ENCODE measurements around the gene ZNF764. TPM values are rescaled to one million over a fixed set of nuclear protein-coding genes. Genes with fewer than 3 reads are reported as not detected.
"Not testable (repeated sequence)": the region's sequence is repeated elsewhere in the genome, so short reads cannot be mapped to it uniquely, and the experiment has no call there.

The ZNF764 gene
- total RNA-seq, 1 donor from 2014 or later = 3.2 TPM

GRCh38 chr16:30527635-30528178, 30.5 kb downstream of the ZNF764 start:
- no peak for DNase-seq (ENCODE audit: low read depth in 2 of 2)

- DNase-seq (ENCODE audit: low read depth in 2 of 2) = peak; percentile 97 to 98
These were observed 31.1 kb downstream of the ZNF764 start for GRCh38 chr16:30526823-30527634.

DNA sequence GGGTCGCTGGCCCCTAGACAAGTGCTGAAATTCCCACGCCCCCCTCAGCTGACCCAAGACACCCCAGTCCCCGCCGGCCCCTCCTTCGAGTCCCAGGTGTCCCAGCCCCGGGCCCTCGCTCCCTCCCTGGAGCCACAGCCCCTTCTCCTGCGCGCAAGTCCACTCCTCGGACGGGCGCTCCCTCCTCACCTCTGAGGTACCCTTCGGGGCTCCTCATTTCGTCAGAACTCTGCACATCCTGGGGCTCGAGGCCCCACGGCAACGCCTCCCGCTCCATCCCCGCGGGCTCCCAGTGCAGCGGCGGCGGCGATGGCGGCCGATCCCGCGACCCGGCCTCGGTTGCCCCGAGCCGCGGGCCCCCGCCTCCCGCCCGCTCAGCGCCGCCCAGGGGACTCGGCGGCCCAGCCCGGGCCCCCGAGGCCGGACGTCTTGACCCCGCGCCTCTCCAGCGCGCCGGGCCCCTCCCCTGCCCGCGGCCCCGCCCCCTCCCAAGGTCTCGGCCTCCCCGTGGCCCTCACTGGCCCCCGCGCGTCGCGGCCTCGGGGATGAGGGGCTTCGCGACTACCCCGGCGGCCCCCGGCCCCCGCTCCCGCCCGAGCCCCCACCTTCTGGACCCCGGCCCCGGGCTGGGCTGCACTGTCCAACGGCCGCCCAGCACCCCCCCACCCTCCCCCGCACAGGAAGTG, 31.9 kb downstream of the ZNF764 start, which contains the start of gene ZNF768:
Gene ZNF768, minus strand, starts transcription at position 430 of the 686 bp plus-strand sequence. Its CDS starts 153 bp downstream, at position 277.
- DNase-seq (ENCODE audit: low read depth in 2 of 2) = peak; percentile 16 to 30

- no peak for DNase-seq (ENCODE audit: low read depth in 2 of 2)
These were observed 32.4 kb downstream of the ZNF764 start for GRCh38 chr16:30525844-30526136.

DNA sequence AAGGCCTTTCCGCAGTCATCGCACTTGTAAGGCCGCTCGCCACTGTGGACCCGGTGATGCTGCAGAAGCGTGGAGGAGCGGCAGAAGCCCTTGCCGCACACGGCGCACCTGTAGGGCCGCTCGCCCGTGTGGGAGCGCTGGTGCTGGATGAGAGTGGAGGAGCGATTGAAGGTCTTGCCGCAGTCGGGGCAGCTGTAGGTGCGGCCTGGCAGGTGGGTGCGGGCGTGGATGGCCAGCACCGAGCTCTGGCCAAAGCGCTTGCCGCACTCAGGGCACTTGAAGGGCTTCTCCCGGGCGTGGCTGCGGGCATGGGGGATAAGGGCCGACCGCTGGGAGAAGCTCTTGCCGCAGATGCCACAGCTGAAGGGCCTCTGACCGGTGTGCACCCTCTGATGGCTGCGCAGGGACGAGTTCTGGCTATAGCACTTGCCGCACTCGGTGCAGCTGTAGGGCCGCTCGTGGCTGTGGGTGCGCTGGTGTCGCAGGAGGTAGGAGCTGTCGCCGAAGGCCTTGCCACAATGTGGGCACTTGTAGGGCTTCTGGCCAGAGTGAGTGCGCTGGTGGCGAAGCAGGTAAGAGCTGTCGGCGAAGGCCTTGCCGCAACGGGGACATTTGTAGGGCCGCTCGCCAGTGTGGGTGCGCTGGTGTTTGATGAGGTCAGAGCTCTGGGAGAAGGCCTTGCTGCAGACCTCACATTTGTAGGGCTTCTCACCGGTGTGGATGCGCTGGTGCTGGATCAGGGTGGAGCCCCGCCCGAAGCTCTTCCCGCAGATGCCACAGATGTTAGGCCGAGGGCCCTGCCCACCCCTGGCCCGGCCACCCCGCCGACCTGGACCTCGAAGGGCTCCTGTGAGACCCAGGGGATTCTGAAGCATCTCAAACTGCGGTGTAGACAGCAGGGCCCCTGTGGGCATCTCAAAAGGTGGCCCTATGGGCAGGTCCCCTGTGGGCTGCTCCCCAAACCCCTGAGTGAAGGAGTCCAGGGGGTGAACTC, 33.3 kb downstream of the ZNF764 start:
- no peak for DNase-seq (ENCODE audit: low read depth in 2 of 2)

GRCh38 chr16:30523768-30524574, 34.2 kb downstream of the ZNF764 start:
- DNase-seq (ENCODE audit: low read depth in 2 of 2) = no peak

- DNase-seq (ENCODE audit: low read depth in 2 of 2) = not testable (repeated sequence)
These were observed 35.3 kb downstream of the ZNF764 start for GRCh38 chr16:30522702-30523463.

DNA sequence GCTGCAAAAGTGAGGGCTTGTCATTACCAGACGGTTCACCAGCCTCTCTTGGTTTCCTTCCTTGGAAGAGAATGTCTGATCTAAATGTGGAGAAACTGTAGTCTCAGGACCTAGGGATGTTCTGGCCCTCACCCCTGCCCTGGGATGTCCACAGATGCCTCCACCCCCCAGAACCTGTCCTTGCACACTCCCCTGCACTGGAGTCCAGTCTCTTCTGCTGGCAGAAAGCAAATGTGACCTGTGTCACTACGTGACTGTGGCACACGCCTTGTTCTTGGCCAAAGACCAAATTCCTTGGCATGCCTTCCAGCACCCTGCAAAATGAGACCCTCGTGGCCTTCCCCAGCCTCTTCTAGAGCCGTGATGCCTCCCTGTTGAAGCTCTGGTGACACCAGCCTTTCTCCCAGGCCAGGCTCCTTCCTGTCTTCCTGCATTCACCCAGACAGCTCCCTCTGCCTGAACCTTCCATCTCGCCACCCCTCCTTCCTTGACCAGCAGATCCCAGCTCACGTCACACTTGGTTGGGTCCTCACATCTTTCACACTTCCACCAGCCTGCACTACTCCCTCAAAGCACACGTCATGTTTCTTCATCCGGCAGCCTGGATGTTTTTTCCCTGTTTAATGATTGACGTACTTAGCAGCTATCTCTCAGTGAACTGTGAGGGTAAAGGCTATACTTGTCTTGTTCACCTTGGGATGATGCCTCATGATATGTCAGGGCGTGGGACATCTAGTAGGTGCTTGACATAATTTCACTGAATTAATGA, 36.1 kb downstream of the ZNF764 start:
- no peak for DNase-seq (ENCODE audit: low read depth in 2 of 2)

- no peak for DNase-seq (ENCODE audit: low read depth in 2 of 2)
These were observed 36.7 kb downstream of the ZNF764 start for GRCh38 chr16:30521476-30521872.

DNA sequence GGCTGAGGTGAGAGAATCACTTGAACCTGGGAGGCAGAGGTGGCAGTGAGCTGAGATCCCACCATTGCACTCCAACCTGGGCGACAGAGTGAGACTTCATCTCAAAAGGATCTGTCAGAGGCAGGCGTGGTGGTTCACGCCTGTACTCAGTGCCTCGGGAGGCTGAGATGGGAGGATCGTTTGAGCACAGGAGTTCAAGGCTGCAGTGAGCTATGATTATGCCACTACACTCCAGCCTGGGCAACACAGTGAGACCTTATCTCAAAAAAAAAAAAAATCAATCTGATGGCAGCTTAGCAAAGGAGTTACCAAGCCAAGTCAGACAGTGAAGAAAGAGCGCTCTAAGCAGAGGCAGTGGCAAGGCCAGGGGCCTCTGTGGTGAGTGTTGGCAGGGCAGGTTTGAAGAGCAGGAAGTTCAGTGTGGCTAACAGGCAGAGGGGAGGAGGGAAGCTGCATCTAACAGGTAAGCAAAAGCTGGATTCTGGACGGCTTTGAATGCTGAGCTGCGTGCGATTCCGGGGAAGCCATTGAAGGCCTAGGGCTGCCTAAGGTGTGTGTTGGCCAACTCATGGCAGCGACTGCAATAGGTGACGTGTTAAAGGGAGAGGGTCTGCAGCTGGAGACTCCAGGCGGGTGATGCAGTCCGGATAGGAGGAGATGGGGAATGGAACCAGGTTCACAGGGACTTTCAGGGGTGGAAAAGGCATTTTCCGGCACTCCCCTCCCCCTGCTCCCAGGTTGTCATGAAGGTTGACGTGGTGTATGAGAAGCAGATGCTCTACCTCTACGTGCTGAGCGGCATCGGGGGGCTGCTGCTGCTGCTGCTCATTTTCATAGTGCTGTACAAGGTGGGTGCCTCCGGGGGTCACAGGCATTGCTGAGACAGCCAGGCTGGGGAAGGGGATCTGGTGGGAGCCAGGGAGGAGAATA, 38.8 kb downstream of the ZNF764 start:
- no peak for DNase-seq (ENCODE audit: low read depth in 2 of 2)

- DNase-seq (ENCODE audit: low read depth in 2 of 2) = no peak
These were observed 39.6 kb downstream of the ZNF764 start for GRCh38 chr16:30518552-30518951.

- no peak for DNase-seq (ENCODE audit: low read depth in 2 of 2)
These were observed 42.9 kb downstream of the ZNF764 start for GRCh38 chr16:30515275-30515674.

- DNase-seq (ENCODE audit: low read depth in 2 of 2) = no peak
These were observed 46.7 kb downstream of the ZNF764 start for GRCh38 chr16:30511509-30511908.

DNA sequence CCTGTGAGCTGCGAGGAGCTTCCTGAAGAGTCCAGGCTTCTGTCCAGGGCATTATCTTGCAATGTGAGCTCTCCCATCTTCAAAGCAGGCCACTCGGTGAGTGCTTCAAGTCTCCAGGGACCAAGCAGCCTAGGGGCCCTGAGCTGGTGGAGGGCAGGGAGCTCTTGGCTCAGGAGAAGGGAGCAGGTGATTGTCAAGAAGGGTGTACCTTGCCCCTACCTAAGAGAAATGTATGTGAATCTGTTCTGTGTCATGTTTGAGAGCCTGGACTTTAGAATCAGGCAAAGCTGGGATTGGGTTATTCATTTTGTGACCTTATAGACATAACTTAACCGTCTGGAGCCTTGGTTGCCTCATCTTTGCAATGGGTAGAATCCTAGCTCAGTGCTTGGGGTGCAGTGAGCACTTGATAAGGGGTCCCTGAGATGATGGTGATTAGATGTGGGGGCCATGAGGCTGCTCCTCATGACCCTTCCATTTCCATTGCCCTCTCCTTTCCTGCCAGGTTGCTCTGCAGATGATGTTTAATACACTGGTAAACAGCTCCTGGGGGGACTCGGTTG, 47.7 kb downstream of the ZNF764 start:
- no peak for DNase-seq (ENCODE audit: low read depth in 2 of 2)

GRCh38 chr16:30509081-30509765, 49.0 kb downstream of the ZNF764 start:
- no peak for DNase-seq (ENCODE audit: low read depth in 2 of 2)
